Endothelial cell of umbilical vein (primary cell): ENCODE data around the gene CPSF4.
"Not testable (repeated sequence)": the region's sequence is repeated elsewhere in the genome, so short reads cannot be mapped to it uniquely, and the experiment has no call there.

ENCODE experiments used
- EZH2 ChIP-seq: IDR thresholded peaks from 2 replicates; pipeline ENCODE4 v1.6.1; 2012; ENCODE audit warnings: borderline replicate concordance, low read depth, mild to moderate bottlenecking, moderate library complexity, low read length, inconsistent platforms; ENCODE audit not compliant: severe bottlenecking
- FOS ChIP-seq: IDR thresholded peaks from 2 replicates; pipeline ENCODE4 v1.6.1; 2011; ENCODE audit warnings: mild to moderate bottlenecking, low read length, moderate library complexity, borderline replicate concordance; ENCODE audit not compliant: insufficient read depth
- GATA2 ChIP-seq: IDR thresholded peaks from 2 replicates; pipeline ENCODE4 v1.7.0; 2011; ENCODE audit warnings: low read depth, mild to moderate bottlenecking, moderate library complexity, mixed read lengths, low read length; ENCODE audit not compliant: insufficient read length, insufficient read depth
- JUN ChIP-seq: IDR thresholded peaks from 2 replicates; pipeline ENCODE4 v1.6.1; 2011; ENCODE audit warnings: borderline replicate concordance, low read depth; ENCODE audit not compliant: insufficient read length, insufficient read depth
- MYC ChIP-seq: IDR thresholded peaks from one replicate; pipeline ENCODE4 v1.6.1; 2011; ENCODE audit warnings: mild to moderate bottlenecking, low read depth, low read length
- POLR2A ChIP-seq: IDR thresholded peaks from 2 replicates; pipeline ENCODE4 v1.6.1; 2012; ENCODE audit warnings: low read depth, mild to moderate bottlenecking, control low read depth, low read length
- POLR2AphosphoS5 ChIP-seq: IDR thresholded peaks from 2 replicates; pipeline ENCODE4 v1.6.1; 2012; ENCODE audit warnings: low read depth, mild to moderate bottlenecking, control low read depth, low read length, moderate library complexity; ENCODE audit not compliant: insufficient read depth
- TF ChIP-seq, protein P1 (sequence below), 2 donors: IDR thresholded peaks; 1 replicate in 1 of 2; 2 replicates in 1 of 2; pipeline ENCODE4 v1.5.1; 2011; ENCODE audit warnings: low read length in 2 of 2, mild to moderate bottlenecking in 2 of 2, moderate library complexity in 2 of 2, control low read depth in 1 of 2, inconsistent platforms in 1 of 2, low read depth in 1 of 2; ENCODE audit not compliant: insufficient read depth in 1 of 2; ENCODE audit errors: extremely low read depth in 1 of 2
- TF ChIP-seq, protein P2 (sequence below): IDR thresholded peaks from 2 replicates; pipeline ENCODE4 v1.6.1; 2011; ENCODE audit not compliant: insufficient read depth, insufficient read length

DNA sequence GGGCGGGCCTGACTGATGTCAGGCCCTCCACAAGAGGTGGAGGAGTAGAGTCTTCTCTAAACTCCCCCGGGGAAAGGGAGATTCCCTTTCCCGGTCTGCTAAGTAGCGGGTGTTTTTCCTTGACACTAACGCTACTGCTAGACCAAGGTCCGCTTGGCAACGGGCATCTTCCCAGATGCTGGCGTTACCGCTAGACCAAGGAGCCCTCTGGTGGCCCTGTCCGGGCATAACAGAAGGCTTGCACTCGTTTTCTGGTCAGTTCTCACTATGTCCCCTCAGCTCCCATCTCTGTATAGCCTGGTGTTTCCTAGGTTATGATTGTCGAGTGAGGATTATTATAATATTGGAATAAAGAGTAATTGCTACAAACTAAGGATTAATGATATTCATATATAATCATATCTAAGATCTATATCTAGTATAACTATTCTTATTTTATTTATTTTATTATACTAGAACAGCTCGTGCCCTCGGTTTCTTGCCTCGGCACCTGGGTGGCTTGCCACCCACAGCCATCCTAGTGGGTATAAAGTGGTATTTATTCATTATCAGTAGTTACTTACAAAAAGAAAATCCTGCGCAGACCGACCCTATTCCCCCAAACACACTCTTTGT lies 23.1 kb upstream of the CPSF4 start:
- TF ChIP-seq, protein P1, sequence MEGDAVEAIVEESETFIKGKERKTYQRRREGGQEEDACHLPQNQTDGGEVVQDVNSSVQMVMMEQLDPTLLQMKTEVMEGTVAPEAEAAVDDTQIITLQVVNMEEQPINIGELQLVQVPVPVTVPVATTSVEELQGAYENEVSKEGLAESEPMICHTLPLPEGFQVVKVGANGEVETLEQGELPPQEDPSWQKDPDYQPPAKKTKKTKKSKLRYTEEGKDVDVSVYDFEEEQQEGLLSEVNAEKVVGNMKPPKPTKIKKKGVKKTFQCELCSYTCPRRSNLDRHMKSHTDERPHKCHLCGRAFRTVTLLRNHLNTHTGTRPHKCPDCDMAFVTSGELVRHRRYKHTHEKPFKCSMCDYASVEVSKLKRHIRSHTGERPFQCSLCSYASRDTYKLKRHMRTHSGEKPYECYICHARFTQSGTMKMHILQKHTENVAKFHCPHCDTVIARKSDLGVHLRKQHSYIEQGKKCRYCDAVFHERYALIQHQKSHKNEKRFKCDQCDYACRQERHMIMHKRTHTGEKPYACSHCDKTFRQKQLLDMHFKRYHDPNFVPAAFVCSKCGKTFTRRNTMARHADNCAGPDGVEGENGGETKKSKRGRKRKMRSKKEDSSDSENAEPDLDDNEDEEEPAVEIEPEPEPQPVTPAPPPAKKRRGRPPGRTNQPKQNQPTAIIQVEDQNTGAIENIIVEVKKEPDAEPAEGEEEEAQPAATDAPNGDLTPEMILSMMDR (IDR thresholded peaks at IDR 0.05; ENCODE audit: extremely low read depth in 1 of 2, insufficient read depth in 1 of 2, low read depth in 1 of 2, low read length in 2 of 2): peak; percentile 54 to 59
- not testable (repeated sequence) for TF ChIP-seq POLR2AphosphoS5, MYC, EZH2, POLR2A, FOS, JUN, GATA2
- TF ChIP-seq, protein P2, sequence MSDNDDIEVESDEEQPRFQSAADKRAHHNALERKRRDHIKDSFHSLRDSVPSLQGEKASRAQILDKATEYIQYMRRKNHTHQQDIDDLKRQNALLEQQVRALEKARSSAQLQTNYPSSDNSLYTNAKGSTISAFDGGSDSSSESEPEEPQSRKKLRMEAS: not testable (repeated sequence)
